ENCODE data around the gene ZNF280A. TPM values are rescaled to one million over a fixed set of nuclear protein-coding genes. Genes with fewer than 3 reads are reported as not detected.
A peak's percentile ranks its signal among the peaks of the same experiment; 100 is the strongest.

ZNF280A gene
- total and polyA plus RNA-seq, 8 donors: not detected

DNA sequence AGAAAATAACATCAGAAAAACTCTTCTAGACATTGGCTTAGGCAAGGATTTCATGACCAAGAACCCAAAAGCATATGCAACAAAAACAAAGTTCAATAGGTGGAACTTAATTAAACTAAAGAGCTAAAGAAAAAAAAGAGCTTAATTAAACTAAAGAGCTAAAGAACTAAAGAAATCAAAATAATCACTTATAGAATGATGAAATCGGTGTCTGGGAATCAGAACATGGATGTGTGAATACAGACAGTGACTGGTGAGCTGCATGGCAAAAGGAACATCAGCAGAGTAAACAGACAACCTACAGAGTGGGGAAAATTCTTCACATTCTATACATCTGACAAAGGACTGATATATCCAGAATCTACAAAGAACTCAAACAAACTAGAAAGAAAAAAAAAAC is 53.0 kb downstream of the ZNF280A start:
- TF ChIP-seq, protein P1, sequence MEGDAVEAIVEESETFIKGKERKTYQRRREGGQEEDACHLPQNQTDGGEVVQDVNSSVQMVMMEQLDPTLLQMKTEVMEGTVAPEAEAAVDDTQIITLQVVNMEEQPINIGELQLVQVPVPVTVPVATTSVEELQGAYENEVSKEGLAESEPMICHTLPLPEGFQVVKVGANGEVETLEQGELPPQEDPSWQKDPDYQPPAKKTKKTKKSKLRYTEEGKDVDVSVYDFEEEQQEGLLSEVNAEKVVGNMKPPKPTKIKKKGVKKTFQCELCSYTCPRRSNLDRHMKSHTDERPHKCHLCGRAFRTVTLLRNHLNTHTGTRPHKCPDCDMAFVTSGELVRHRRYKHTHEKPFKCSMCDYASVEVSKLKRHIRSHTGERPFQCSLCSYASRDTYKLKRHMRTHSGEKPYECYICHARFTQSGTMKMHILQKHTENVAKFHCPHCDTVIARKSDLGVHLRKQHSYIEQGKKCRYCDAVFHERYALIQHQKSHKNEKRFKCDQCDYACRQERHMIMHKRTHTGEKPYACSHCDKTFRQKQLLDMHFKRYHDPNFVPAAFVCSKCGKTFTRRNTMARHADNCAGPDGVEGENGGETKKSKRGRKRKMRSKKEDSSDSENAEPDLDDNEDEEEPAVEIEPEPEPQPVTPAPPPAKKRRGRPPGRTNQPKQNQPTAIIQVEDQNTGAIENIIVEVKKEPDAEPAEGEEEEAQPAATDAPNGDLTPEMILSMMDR (IDR thresholded peaks at IDR 0.05): no peak
- H3K36me3 ChIP-seq: no peaks in the 10 kb centered on the region
- no peaks in the 10 kb centered on the region for H3K4me1 ChIP-seq
- DNase-seq (no peak), ATAC-seq (no peak)
- no peak overlapping the region for H3K4me3 ChIP-seq
- intact Hi-C loops (cut with DNase I): no loop called here
- H3K27ac ChIP-seq: no peak overlapping the region
- peaks cover 0 to 17% of the 10 kb centered on the region in 2 donors for H3K9me3 ChIP-seq
- H3K27me3 ChIP-seq: peaks cover 6 to 26% of the 10 kb centered on the region in 2 donors

DNA sequence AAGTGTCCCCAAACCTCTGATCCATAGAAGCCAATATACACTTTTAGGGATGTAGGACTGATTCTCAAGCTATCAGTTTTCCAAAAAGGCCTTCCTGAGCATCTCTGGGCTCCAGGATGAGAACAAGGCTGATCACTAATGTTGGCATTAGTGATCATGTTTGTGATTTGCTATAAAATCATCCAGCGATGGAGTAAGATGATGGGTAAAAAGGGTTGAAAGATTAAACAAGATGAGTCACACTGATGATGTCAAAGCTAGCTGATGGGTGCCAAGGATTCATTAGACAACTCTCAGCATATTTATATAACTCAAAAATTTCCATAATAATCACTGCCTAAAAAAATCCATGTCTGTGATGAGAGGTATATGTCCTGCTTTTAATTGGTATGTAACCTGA is 54.3 kb downstream of the ZNF280A start:
- Histone ChIP-seq H3K9me3 (peaks cover 0 to 17% of the 10 kb centered on the region in 2 donors), H3K4me3 (no peak overlapping the region), H3K4me1 (no peaks in the 10 kb centered on the region), H3K27me3 (peaks cover 6 to 35% of the 10 kb centered on the region in 2 donors), H3K36me3 (no peaks in the 10 kb centered on the region), H3K27ac (no peak overlapping the region)
- intact Hi-C loops (cut with DNase I): no loop called here
- no peak for DNase-seq
- TF ChIP-seq, protein P1 (IDR thresholded peaks at IDR 0.05): no peak
- ATAC-seq: no peak

DNA sequence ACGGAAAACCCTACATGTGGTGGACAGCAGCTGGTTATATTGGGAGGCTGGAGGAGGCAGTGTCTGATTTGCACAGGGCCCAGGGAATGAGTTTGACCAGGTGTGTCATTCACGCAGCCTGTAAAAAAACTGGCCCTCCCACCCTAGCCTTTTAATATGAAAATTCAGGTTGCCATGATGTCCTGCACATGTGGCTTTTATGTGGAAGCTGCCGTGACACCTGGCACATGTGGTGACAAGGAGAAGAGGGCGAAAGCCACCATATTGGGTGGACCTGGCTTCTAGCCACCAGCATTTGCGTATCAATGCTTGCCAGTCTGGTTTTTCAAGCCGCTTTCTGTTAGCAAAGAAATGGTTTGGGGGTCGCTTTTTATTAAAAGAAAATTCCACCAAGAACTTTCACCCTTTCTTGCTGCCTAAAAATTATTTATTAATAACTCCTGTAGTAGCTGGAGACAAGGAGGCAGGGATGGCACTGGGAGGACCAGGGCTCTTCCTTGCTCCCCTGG is 54.9 kb downstream of the ZNF280A start:
- intact Hi-C loops (cut with DNase I): no loop called here
- H3K9me3 ChIP-seq: peaks cover 0 to 22% of the 10 kb centered on the region in 2 donors
- no peak for ATAC-seq

DNA sequence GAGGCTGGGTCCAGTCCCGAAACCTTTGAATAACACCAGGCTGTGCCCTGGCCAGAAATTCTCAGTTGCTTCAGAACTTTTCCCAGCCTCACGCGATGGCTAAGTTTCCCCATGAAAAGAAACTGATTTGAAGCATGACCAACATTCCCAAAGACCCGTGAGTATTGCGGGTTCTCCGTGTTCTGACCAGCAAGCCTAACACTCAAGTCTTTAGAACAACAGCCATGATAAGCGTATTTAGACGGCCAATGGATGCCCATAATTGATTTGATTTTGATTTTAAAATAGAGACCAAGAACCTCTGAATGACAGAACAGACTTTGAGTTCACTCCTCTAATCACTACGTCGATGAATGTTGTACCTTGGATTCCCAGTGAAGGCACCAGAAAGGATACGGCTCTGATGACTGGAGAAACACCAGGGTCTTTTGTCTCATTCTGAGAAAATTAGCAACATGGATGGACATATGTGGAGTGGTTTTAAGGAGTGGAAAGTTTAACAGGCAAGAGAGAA is 55.5 kb downstream of the ZNF280A start:
- Histone ChIP-seq H3K4me1 (no peaks in the 10 kb centered on the region), H3K27ac (no peak overlapping the region), H3K4me3 (no peak overlapping the region), H3K27me3 (peaks cover 6 to 35% of the 10 kb centered on the region in 2 donors), H3K9me3 (peaks cover 0 to 23% of the 10 kb centered on the region in 2 donors), H3K36me3 (no peaks in the 10 kb centered on the region)
- ATAC-seq: no peak
- TF ChIP-seq, protein P1 (IDR thresholded peaks at IDR 0.05): no peak
- intact Hi-C loops (cut with DNase I): no loop called here
- no peak for DNase-seq

More for the DNA sequence above, 54.9 kb downstream of the ZNF280A start:
- DNase-seq: no peak
- no peaks in the 10 kb centered on the region for H3K4me1 ChIP-seq
- peaks cover 6 to 35% of the 10 kb centered on the region in 2 donors for H3K27me3 ChIP-seq
- TF ChIP-seq, protein P1 (IDR thresholded peaks at IDR 0.05): no peak
- no peak overlapping the region for H3K4me3 ChIP-seq
- no peak overlapping the region for H3K27ac ChIP-seq
- no peaks in the 10 kb centered on the region for H3K36me3 ChIP-seq

DNA sequence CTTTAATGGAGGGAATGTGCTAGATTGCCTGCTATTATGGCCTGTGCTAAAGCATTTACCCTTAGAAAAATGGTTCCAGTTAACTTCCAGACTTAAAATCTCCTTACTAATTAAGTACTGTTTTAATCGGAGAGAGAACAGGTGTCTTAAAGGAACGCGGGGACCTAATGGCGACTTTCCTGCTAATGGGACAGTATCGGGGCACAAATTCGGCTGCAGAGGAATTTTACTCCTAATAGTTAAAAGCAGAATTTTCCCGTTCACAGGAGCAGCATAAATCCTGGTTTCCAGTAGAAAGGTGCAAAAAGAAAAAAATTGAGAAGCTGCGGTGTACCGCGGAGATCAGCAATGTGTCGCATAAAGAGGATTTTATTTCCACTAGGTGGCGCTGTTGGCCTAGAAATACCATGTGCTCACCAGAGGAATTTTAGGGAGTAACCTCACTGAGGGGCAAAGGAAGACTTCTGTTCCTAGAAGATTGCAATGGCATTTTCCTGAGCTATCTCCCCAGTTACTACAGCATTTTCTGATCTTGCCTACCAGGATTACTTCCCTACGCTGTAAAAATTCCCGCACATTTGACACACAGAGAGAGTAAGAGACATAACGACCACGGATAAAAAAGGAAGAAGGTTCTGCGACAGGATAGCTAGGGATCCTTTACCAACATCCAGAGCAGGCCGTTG is 56.1 kb downstream of the ZNF280A start:
- intact Hi-C loops (cut with DNase I): no loop called here
- Histone ChIP-seq H3K36me3 (no peaks in the 10 kb centered on the region), H3K27me3 (peaks cover 6 to 35% of the 10 kb centered on the region in 2 donors), H3K27ac (no peak overlapping the region), H3K4me1 (no peaks in the 10 kb centered on the region), H3K9me3 (peaks cover 0 to 23% of the 10 kb centered on the region in 2 donors), H3K4me3 (no peak overlapping the region)
- peak; percentile 82 for ATAC-seq
- TF ChIP-seq, protein P1 (IDR thresholded peaks at IDR 0.05): peak; percentile 55 to 65
- DNase-seq: peak in 2 of 4 donors; percentile 40 to 63

Measured in left lung (tissue), 10 donors.